GM08714 (cell line): ENCODE data around the gene ARL9.

Experiments used
- H3K4me3 ChIP-seq: fragments of 200-500 bp; sonication (Bioruptor generic); 2 replicates; pipeline ENCODE4 v1.5.1; 2014; ENCODE audit warnings: mild to moderate bottlenecking, low read length, inconsistent platforms
- ZNF274 ChIP-seq: IDR thresholded peaks from 2 replicates; pipeline ENCODE4 v1.6.1; 2012; ENCODE audit warnings: mild to moderate bottlenecking, low read depth, low read length

ARL9 gene

GRCh38 chr4:56480691-56481090 is 24.9 kb upstream of the ARL9 start:
- TF ChIP-seq ZNF274 = no peak
- H3K4me3 ChIP-seq = no peak overlapping the region

- no peak overlapping the region for H3K4me3 ChIP-seq
Observed at GRCh38 chr4:56496241-56496640, 9.3 kb upstream of the ARL9 start.

GRCh38 chr4:56511098-56511497 is 5.5 kb downstream of the ARL9 start:
- H3K4me3 ChIP-seq = no peak overlapping the region
- TF ChIP-seq ZNF274 = no peak

More at GRCh38 chr4:56496241-56496640, 9.3 kb upstream of the ARL9 start:
- no peak for TF ChIP-seq ZNF274

GRCh38 chr4:56512166-56512565 is 6.6 kb downstream of the ARL9 start:
- H3K4me3 ChIP-seq = no peak overlapping the region
- no peak for TF ChIP-seq ZNF274

GRCh38 chr4:56513517-56513916 is 7.9 kb downstream of the ARL9 start:
- no peak overlapping the region for H3K4me3 ChIP-seq
- no peak for TF ChIP-seq ZNF274

- peak overlapping the region; percentile 70; the same call in 1 of the 2 replicates for H3K4me3 ChIP-seq
- no peak for TF ChIP-seq ZNF274
Observed at GRCh38 chr4:56530269-56531148, 24.9 kb downstream of the ARL9 start.

- no peak for TF ChIP-seq ZNF274
- peak overlapping the region; percentile 70; the same call in 1 of the 2 replicates for H3K4me3 ChIP-seq
Observed at GRCh38 chr4:56531149-56531770, 25.7 kb downstream of the ARL9 start.

GRCh38 chr4:56531823-56532222 is 26.2 kb downstream of the ARL9 start:
- TF ChIP-seq ZNF274 = no peak
- no peak overlapping the region for H3K4me3 ChIP-seq

- no peak for TF ChIP-seq ZNF274
- no peak overlapping the region for H3K4me3 ChIP-seq
Observed at GRCh38 chr4:56532239-56532638, 26.6 kb downstream of the ARL9 start.

GRCh38 chr4:56535915-56536314 is 30.3 kb downstream of the ARL9 start:
- TF ChIP-seq ZNF274 = no peak

GRCh38 chr4:56537147-56537546 is 31.6 kb downstream of the ARL9 start:
- no peak overlapping the region for H3K4me3 ChIP-seq
- TF ChIP-seq ZNF274 = no peak

More at GRCh38 chr4:56535915-56536314, 30.3 kb downstream of the ARL9 start:
- H3K4me3 ChIP-seq = no peak overlapping the region

GRCh38 chr4:56540826-56541225 is 35.2 kb downstream of the ARL9 start:
- TF ChIP-seq ZNF274 = no peak

GRCh38 chr4:56544573-56545131 is 39.1 kb downstream of the ARL9 start:
- H3K4me3 ChIP-seq = no peak overlapping the region; the same call in 1 of the 2 replicates
- no peak for TF ChIP-seq ZNF274

More at GRCh38 chr4:56540826-56541225, 35.2 kb downstream of the ARL9 start:
- H3K4me3 ChIP-seq = no peak overlapping the region

GRCh38 chr4:56550642-56551041 is 45.1 kb downstream of the ARL9 start:
- no peak overlapping the region for H3K4me3 ChIP-seq
- no peak for TF ChIP-seq ZNF274

- no peak for TF ChIP-seq ZNF274
- no peak overlapping the region for H3K4me3 ChIP-seq
Observed at GRCh38 chr4:56551516-56551915, 45.9 kb downstream of the ARL9 start.
